LoVo (cell line): ENCODE results near the gene HAGHL.
"Not testable (repeated sequence)": the region's sequence is repeated elsewhere in the genome, so short reads cannot be mapped to it uniquely, and the experiment has no call there.

ENCODE experiments used
- DNase-seq: peaks from one replicate; pipeline ENCODE4 v3.0.0-alpha.2; 2016; ENCODE audit warnings: low spot score

The HAGHL gene

DNA sequence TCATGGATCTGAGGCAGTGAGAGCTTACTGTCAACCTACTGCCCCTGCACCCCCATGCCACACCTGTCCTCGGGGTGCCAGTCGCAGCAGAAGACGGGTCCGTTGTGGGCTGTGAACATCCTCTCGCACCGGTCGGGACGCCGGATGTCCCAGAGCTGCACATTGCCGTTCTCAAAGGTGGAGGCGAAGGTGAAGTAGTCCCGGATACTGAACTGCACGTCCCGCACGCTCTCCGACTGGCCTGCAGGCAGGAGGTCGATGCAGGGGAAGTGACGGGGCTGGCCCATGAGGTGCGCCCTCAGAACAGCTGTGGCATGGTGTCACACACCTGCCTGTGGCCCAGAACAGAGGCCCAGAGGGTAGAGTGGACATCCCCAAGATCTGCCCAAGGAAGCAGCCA lies 39.4 kb upstream of the HAGHL start:
- DNase-seq = no peak

DNA sequence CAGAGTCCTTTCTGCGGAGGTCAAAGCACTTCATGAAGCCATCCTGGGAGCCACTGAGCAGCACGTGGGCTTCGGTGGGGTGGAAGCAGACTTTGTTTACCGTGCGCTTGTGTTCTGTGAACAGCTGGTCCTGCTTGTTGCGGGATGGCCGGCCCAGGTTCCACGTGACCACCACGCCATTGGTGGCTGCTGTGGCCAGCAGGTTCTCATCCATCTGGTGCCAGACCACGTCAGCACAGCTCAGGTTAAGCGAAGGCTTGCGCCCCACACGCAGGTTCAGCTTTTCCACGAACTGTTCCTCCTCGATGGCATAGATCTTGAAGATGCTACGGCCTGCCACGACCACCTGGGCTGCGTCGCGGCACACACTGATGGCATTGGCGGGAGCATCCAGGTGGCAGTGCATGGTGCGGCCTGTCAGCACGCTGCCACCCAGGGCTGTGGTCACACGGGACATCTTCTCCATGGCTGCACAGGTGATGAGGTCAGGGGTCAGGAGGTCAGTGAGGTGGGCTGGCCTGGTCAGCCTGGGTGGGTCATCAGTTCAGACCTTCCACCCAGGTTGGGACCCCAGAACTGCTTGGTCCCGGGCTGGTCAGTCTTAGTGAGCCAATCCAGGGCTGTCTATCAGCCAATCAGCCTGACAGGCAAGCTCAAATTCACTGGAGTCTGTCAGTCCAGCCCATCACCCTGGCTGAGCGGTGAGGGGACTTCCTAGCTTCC lies 37.6 kb upstream of the HAGHL start:
- no peak for DNase-seq

DNA sequence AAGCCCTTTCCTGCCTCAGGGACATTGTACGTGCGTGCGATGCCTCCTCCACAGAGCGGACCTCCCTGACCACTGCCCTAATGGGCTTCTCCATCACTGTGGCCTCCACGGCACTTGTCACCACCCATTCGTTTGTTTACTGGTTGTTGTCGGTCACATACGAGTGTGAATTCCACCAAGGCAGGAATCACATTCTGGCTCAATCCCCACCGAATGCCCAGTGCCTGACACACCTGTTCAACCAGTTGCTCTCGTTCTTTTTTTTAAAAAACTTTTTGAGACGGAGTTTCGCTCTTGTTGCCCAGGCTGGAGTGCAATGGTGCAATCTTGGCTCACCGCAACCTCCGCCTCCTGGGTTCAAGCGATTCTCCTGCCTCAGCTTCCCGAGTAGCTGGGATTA lies 35.7 kb upstream of the HAGHL start:
- DNase-seq = not testable (repeated sequence)

DNA sequence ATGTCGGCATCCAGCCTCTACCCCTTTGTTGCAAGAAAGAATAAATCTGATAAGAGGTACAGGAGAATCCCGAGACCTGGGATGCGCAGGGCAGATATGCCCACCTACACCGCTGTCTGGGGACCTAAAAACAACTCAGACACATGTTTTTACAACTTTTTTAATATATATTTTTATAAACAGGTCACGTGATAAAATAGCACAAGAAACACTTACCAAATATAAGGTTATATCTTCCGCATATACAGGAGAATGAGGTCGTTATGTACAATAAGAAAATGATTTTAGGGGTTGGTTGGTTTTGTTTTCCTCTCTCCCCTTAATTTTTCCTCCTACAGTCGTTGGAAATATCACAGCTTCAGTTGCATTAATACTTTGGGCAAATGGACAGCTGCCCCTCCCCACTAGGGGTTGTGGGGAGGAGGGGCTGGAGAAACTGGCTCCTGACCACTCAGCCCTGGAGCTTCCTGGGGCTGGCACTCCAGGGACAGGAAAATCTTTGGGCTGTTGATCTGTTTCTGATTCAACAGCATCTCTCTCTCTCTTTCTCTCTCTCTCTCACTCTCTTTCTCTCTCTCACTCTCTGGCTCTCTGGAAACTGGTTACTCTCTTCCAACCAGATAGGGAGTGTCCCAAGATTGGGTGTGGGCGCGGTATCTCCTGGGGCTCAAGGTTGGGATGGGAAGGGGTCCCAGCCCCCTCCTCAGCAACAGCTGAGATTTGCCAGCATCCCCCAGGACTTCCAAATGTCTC lies 34.4 kb upstream of the HAGHL start:
- no peak for DNase-seq

DNA sequence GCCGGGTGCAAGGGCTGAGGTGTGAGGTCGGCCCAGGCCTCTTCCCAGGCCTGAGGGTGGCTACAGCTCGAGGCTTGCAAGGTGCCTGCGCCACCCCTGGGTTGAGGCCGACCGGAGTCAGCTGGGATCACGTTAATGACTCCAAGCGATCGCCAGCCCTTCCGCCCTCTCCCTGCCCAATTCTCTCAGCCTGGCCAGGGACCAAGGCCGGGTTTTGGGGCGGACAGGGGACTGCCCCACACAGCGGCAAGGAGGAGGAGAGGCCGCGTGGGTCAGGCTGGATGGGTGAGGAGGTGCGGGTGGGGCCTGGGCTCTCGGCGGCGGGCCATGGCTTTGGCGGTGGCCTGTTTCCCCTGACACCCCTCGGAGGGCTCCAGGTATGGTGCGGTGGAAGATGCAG lies 33.5 kb upstream of the HAGHL start:
- no peak for DNase-seq

DNA sequence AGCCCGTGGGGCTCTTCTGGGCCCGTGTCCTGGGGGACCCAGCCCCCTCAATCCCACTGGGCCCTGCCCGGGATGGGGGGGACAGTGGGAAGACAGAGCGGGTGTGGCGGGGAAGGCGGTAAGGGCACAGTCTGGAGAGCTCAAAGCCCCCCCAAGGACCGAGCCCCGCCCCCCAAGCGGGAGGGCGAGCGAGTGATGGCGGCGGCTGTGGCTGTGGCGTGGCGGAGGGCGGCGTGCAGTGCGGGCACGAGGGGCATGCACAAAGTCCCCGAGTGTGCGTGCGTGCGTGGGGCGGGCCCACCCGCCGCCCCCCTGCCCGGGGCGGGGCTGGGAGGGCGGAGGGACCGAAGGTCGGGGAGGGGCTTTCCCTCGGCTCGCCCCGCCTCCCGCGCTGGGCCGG lies 33.1 kb upstream of the HAGHL start:
- DNase-seq = no peak

DNA sequence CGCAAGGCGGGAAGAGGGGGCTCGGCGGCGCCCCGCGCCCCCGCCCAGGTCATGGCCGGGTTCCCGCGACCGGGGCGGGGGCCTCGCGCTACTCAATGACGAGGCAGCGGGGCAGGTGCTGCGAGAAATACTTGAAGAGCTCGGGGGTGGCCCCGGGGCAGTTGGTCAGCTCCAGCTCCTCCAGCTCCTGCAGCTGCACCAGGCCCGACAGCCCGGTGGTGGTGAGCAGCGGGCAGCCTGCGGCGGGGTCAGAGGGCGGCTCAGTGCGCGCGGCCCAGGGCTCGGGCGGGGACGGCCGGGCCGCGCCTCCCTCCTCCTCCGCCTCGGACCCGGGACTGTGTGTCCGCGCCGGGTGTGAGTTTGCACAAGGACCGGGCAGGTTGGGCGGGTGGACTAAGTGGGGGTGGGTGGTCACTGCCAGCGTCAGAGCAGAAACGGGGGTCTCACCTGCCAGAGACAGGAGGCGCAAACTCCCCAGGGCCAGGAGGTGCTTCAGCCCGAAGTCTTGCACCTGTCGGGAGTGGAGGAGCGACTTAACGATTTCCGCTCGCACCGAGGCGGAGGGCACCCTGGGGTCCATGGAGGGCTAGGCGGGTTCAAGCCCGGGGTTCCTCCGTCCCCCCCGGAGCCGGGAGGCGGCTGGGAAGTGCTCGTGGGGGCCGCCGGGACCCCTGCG lies 32.6 kb upstream of the HAGHL start:
- DNase-seq = no peak

DNA sequence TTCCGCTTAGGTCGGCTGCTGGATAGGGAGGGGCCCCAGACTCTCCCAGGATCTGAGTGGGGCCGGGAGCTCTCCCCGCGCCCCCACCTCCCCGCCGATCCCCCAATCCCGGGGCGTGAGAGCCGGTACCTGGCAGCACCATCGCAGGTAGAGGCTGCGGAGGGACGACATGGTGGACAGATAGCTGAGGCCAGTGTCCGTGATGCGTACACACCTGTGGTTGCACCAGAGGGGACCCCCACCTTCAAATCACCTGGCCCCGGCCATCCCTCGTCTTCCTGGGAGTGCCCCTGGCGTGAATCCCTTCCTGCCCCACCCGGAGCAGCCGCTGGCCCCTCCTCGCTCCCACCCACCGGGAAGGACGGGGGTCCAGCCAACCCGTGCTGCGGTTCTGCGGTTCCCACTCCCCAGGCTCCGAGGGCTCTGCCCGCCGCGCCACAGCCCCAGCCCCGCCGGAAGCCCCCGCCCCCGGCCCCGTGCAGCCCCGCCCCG lies 32.0 kb upstream of the HAGHL start:
- no peak for DNase-seq

DNA sequence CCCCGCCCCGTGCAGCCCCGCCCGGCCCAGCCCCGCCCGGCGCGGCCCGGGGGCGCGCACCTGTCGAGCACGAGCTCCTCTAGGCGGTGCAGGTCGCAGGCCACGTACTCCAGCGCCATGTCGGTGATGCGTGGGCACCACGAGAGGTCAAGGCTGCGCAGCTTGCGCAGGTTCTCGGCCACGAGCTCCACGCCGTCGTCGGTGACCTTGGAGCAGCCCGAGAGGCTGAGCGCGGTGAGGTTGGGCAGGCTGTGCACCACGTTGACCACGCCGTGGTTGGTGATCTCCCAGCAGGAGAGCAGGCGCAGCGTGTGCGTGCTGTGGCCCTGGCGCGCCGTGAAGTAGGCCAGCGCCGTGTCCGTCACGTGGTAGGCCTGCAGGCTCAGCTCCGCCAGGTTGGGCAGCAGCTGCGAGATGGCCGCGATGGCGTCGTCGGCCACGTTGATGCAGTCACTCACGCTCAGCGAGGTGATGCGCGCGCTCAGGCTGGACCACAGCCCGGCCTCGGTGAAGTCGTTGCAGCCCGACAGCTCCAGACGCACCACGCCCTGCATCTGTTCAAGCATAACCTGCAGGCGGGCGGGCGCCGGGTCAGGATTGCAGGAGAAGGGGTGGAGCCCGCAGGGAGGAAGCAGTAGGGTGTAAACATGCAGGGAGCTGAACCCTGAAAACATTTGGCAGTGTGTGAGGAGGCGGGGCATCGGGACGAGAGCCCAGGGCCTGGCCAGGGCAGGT lies 31.4 kb upstream of the HAGHL start:
- DNase-seq = peak; percentile 84

DNA sequence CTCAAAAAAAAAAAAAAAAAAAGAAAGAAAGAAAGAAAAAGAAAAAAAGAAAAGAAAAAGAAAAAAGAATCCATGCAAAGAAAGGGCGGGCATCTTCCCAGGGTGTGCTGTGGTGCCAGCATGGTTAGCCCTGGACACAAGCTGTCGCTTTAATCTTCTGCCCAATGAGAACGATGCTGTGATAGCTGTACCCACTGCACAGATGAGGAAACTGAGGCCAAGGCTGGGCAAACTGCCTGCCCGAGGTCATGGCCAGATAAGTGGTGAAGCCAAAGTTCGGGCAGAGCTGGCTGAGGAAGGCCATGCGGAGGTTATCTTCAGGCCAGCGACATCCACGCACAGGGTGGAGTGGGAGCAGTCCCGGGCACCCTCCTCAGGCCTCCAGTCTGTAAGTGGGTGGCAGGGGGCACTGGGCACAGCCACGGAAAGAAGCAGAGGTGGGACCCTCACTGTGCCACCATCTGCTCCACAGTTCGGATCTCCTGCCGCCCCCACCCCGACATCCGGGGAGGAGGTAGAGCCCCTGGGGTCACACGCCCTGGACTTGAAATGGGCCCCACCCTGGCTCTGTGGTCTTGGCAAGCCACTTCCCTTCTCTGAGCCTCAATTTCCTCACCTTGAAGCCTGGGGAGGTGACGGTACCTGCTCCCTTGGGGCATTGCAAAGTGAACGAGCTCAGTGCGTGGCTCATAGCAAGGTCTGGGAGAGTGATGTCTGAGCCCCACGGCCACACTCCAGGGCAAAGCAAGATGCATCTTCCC lies 27.8 kb upstream of the HAGHL start:
- no peak for DNase-seq

DNA sequence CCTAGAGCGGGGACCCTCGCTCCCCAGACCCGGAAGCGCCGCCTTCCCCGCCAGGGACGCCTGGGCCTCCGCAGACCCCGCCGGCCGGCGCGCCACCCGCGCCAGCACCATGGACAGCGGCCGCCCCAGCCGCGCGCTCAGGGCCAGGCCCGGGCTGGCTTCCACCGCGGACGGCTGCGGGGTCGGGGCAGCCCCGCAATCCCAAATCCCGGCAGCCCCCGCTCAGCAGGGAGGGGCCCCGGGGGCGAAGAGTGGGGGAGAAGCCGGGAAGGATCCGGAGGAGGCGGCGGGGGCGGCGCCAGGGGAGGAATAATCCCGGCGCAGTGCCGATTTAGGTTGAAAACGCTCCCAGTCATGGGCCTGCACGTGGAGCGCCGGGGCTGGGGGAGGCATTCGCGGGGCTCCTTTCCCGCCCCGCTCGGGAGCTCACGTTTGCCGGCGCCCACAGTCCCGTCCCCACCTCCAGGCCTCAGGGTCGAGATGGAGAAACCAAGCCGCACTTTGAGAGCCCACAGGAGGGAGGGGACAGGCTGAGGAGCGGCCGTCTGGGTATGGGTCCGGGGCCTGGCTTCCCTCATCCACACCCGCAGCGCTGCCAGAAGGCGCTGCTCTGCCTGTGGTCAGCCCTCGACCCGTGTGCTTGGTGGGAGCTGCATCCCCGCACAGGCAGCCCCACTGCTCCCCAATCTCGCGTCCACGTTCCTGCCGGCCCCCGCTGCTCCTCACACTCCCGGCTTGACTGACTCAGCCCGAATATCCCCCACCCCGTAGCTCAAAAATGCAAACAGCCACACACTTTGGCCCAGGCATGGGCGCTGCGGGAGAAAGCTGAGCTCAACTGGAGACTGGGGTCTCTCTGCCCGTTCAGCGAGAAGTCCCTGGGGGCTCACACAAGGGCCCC lies 26.0 kb upstream of the HAGHL start:
- no peak for DNase-seq

DNA sequence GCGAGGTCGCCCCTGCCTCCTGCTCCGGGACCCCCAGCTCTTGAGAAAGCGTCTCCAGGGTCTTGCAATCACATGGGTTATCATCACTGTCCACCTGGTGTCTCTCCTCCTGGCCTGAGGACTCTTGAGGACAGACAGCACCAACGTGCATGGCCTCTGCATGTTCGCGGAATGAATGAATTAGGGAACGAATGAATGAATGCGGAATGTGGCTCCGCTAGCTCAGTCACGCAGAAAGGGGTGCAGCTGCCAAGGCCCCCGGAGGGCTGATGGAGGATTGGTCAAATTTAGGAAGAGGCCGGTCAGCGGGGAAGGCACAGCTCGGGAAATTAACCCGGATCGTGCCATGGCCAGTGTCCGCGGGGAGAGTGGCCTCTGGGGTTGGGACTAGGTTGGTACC lies 24.6 kb upstream of the HAGHL start:
- no peak for DNase-seq

DNA sequence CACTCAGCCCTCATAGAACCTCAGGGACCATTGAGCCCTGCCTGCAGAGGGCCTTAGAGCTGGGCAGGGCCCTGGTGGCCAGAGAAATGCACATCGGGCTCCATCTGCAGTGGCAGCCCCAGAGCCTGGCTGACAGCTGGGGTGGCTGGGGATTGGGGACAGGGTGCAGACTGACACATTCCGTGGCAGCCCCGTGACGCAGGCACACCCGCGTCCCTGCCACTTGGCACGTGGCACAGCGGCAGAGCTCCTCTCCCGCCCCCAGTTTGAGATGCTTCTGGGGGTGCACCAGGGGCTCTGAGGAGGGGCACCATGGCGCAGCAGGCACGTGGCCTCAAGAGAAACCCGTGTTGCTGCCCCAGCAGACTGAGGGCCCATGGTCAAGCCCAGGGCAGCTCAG lies 23.5 kb upstream of the HAGHL start:
- DNase-seq = no peak

DNA sequence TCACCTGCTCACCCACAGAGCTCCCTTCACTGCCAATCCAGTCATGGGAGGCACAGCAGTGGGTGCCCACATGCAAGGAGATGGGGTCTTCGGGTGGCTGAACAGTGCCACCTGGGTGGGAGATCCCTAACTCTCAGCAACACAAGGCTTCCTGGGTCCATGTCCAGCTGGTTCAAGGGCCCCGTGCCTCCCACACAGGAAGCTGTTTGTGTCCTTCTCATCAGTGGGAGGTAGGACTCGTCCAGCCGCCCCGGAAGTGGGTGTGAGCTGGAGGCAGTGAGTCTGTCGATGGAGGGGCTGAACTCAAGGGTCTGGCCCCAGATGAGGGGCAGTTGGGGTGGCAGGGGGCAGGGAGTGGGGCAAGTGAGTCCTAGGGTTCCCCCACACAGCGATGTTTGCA lies 22.9 kb upstream of the HAGHL start:
- no peak for DNase-seq

DNA sequence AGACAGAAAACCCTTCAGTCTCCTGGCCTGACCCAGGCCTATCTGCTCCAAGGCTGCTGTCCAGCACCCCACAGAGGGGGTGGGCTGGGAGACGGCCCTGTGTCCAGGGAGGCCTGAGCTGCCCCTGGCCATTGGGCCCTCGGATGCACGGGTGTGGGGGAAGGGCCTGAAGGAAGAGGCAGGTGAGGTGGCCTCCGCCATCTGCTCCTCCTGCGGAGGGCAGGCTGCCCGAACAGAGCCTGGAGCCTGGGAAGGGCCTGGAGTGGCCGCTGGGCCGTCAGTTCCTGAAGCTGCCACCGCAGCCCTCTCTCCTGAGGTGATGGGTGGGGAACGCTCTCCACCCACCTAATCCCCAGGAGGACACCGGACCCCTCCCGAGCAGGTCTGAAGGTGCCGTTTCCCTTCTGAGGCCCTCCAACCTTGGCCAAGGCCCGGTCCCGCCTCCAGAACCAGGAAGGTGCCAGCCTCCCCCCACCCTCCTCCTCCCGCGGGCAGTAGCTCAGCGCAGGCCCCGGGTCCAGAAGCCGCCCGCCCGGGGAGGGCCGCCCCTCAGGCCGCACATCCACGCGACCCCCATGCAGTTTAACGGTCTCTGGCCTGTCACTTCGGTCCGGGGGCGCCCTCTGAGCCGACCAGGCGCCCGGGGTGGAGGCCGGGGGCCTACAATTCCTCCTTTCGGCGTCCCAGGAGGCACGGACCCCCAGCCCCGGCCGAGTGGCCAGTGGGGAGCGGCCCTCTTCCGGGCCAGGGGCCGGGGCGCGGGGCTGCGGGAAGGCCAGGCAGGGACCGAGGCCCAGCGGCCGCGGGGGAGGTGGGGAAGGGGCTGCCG lies 22.1 kb upstream of the HAGHL start:
- no peak for DNase-seq

DNA sequence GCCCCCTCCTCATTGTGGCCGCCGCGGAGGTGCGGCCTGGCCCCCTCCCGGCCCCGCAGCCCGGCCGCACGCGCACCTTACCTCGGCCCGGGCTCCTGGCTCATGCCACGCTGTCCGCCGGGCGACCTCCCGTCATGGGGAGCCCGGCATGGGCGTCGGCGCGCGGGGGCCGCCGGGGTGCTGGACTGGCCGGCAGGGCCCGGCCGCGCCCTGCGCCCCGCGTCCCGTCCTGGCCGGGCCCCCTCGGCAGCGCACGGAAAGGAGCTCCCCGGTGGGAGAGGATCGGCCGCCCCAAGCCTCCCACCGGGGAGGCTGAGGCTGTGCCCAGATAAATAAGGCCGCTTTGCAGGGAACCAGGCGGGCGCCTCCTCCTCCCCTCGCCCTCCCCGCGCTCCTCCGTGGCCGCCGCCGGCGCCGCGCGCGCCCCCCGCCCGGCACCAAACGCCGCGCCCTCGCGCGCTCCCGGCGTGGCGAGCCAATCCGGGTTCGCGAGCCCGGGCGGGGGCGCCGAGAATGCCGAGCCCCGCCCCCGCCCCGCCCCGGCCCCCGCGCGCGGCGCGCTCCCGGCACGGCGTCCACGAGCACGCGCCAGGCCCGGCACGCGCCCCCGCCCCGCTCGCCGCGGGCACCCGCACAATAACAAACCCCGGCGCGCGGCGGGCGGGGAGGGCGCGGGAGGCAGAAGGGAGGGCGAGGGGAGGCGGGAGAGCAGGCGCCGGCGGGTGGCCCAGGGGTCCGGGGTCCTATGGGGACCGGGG lies 21.3 kb upstream of the HAGHL start, which contains the start of gene FBXL16:
Gene FBXL16 (minus strand): TSS at position 371 of the 758 bp plus-strand sequence. CDS start 8,396 bp downstream, outside the sequence.
- DNase-seq = no peak

DNA sequence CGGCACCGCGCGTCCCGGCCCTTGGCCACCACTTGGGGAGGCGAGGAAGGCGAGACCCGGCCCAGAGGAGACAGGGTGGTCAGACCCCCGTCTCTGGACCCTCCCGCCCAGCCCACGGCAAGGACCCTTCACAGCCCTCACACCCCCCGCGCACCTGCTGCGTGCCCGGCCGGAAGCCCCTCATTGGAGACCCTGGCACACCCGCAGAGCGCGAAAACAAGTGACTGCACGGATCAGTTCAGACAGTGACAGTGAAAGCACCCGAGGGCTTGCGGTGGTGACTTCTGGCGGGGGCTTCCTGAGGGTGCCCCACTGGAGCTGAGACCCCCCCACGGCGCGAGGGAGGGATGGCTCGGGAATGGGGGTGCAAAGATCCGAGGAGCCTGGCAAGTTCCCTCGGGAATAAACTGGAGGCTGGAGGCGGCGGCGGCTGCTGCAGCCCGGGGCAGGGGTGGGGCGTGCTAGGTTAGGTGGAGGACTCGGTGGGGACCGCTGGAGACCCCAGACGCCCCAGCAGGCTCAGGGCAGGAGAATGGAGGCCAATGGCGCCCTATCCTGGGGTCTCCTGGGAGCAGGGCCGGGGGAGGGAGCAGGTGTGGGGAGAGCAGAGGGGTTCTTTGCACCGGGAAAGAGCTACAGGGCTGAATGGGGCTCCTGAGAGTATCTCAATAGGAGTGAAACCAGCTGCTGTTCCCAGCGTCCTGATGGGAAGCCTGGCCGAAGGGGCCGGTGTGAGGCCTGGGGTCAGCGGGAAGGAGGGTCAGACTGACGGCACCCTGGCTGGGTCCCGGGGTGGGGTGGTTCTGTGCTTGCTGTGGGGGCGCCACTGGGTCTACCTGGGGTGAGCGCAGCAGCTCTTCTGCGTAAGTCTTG lies 20.5 kb upstream of the HAGHL start:
- DNase-seq = no peak

DNA sequence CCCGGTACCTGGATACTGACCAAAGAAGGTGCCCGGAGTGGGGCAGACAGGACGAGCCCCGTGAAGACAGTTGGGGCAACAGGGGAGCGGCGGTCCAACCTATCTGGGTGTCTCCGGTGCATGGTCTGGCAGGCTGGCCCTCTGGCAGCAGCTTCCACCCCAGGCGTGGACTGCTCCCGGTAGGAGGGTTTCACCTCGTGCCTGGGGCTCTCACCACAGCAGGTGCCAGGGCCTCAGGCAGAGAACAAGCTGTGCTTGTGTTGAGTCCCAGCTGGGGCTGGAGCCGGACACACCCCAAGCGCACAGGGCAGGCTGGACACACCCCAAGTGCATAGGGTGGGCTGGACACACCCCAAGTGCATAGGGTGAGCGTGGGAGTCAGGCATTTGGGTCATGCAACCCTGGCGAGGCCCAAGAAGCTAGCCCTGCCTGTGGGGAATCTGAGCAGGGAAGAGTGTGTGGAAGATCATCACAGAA lies 19.8 kb upstream of the HAGHL start:
- DNase-seq = no peak
